Measurements from ENCODE around the gene SPDYC. TPM values are rescaled to one million over a fixed set of nuclear protein-coding genes. Genes with fewer than 3 reads are reported as not detected.
"Not testable (repeated sequence)": the region's sequence is repeated elsewhere in the genome, so short reads cannot be mapped to it uniquely, and the experiment has no call there.

Gene SPDYC
- total and polyA plus RNA-seq, 2 experiments from 2014 or later: 0.24 TPM; not detected in 1

DNA sequence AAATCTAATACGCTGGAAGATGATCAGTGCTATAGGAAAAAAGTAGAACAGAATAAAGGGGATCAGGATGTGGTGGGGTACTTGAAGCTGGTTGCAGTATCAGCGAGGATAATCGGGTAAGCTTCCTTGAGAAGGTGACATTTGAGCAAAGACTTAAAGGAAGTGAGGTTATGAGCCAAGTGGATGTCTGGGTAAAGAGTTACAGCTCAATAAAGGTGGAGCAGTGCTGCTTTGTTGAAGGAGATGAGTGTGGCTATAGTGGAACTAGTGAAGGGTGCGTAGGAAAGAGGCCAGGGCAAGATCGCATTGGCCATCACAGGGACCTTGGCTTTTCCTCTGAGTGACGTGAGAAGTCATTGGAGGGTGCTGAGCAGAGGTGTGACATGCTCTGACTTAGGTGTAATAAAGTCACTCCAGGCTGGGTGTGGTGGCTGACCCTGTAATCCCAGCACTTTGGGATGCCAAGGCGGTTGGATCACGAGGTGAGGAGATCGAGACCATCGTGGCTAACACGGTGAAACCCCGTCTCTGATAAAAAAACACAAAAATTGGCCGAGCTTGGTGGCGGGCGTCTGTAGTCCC is 33.4 kb upstream of the SPDYC start:
- H3K4me1 ChIP-seq (ENCODE audit: low read depth): peaks cover 12% of the 10 kb centered on the region
- no peak overlapping the region for H3K4me3 ChIP-seq
- peaks cover 3% of the 10 kb centered on the region for H3K36me3 ChIP-seq
- TF ChIP-seq, protein P1, sequence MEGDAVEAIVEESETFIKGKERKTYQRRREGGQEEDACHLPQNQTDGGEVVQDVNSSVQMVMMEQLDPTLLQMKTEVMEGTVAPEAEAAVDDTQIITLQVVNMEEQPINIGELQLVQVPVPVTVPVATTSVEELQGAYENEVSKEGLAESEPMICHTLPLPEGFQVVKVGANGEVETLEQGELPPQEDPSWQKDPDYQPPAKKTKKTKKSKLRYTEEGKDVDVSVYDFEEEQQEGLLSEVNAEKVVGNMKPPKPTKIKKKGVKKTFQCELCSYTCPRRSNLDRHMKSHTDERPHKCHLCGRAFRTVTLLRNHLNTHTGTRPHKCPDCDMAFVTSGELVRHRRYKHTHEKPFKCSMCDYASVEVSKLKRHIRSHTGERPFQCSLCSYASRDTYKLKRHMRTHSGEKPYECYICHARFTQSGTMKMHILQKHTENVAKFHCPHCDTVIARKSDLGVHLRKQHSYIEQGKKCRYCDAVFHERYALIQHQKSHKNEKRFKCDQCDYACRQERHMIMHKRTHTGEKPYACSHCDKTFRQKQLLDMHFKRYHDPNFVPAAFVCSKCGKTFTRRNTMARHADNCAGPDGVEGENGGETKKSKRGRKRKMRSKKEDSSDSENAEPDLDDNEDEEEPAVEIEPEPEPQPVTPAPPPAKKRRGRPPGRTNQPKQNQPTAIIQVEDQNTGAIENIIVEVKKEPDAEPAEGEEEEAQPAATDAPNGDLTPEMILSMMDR (IDR thresholded peaks at IDR 0.05; ENCODE audit: low read depth, low read length): no peak
- no peak overlapping the region for H3K27ac ChIP-seq
- H3K9me3 ChIP-seq (ENCODE audit: low read depth): no peaks in the 10 kb centered on the region
- peaks cover 17% of the 10 kb centered on the region for H3K27me3 ChIP-seq
- no peak for DNase-seq (ENCODE audit: low read depth in 1 of 2, low spot score in 1 of 2)

GRCh38 chr11:65141896-65142494 is 28.0 kb upstream of the SPDYC start:
- H3K27ac ChIP-seq: no peak overlapping the region
- peaks cover 22% of the 10 kb centered on the region for H3K27me3 ChIP-seq
- no peaks in the 10 kb centered on the region for H3K36me3 ChIP-seq
- TF ChIP-seq, protein P1 (IDR thresholded peaks at IDR 0.05; ENCODE audit: low read depth, low read length): no peak
- no peaks in the 10 kb centered on the region for H3K9me3 ChIP-seq (ENCODE audit: low read depth)
- no peaks in the 10 kb centered on the region for H3K4me1 ChIP-seq (ENCODE audit: low read depth)
- no peak for DNase-seq (ENCODE audit: low read depth in 1 of 2, low spot score in 1 of 2)
- H3K4me3 ChIP-seq: no peak overlapping the region

GRCh38 chr11:65147352-65148075 is 22.5 kb upstream of the SPDYC start:
- TF ChIP-seq, protein P1 (IDR thresholded peaks at IDR 0.05; ENCODE audit: low read depth, low read length): no peak

DNA sequence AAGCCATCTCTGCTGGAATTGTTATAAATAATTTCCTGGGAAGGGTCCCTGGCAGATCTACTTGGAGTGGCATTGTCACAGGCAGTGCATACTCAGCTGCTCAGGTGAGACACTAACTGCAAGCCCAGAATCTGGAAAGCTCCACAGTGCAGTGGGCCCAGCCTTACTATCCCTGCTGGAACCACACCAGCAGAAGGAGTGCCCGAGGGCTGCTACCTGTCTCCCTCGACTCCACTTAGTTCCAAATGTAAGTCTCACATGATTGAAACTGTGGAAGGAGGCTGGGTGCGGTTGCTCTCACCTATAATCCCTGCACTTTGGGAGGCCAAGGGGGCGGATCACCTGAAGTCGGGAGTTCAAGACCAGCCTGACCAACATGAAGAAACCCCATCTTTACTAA is 21.4 kb upstream of the SPDYC start:
- no peaks in the 10 kb centered on the region for H3K9me3 ChIP-seq (ENCODE audit: low read depth)
- TF ChIP-seq, protein P1 (IDR thresholded peaks at IDR 0.05; ENCODE audit: low read depth, low read length): no peak
- no peak for DNase-seq (ENCODE audit: low read depth in 1 of 2, low spot score in 1 of 2)
- no peak overlapping the region for H3K27ac ChIP-seq
- H3K27me3 ChIP-seq: no peaks in the 10 kb centered on the region
- H3K36me3 ChIP-seq: no peaks in the 10 kb centered on the region
- no peaks in the 10 kb centered on the region for H3K4me1 ChIP-seq (ENCODE audit: low read depth)
- H3K4me3 ChIP-seq: no peak overlapping the region

More at GRCh38 chr11:65147352-65148075, 22.5 kb upstream of the SPDYC start:
- no peaks in the 10 kb centered on the region for H3K36me3 ChIP-seq
- H3K9me3 ChIP-seq (ENCODE audit: low read depth): no peaks in the 10 kb centered on the region
- no peak overlapping the region for H3K27ac ChIP-seq
- DNase-seq (ENCODE audit: low read depth in 1 of 2, low spot score in 1 of 2): no peak
- no peak overlapping the region for H3K4me3 ChIP-seq
- no peaks in the 10 kb centered on the region for H3K4me1 ChIP-seq (ENCODE audit: low read depth)
- H3K27me3 ChIP-seq: no peaks in the 10 kb centered on the region

- H3K27ac ChIP-seq; H3K27me3 ChIP-seq; H3K4me1 ChIP-seq (ENCODE audit: low read depth); H3K4me3 ChIP-seq; DNase-seq (ENCODE audit: low read depth in 1 of 2, low spot score in 1 of 2); H3K9me3 ChIP-seq (ENCODE audit: low read depth); H3K36me3 ChIP-seq: not testable (repeated sequence)
These were observed 19.9 kb upstream of the SPDYC start for GRCh38 chr11:65150131-65150508.
